Upper lobe of right lung (tissue), 1 donor: ENCODE results near the gene MYL12A. TPM values are rescaled to one million over a fixed set of nuclear protein-coding genes. Genes with fewer than 3 reads are reported as not detected.

ENCODE experiments used
- ATAC-seq: fragments of 200-7000 bp; cut with Tn5 transposase; one replicate; pipeline ENCODE4 v1.9.1; 2020; ENCODE audit warnings: mild to moderate bottlenecking, moderate library complexity
- DNase-seq: peaks from one replicate; pipeline ENCODE4 v3.0.0-alpha.2; 2020
- H3K27ac ChIP-seq: fragments of 200-600 bp; one replicate; pipeline ENCODE4 v1.8.0; 2022
- H3K27me3 ChIP-seq: fragments of 200-600 bp; one replicate; pipeline ENCODE4 v1.8.0; 2022; ENCODE audit warnings: mild to moderate bottlenecking
- H3K36me3 ChIP-seq: fragments of 200-600 bp; one replicate; pipeline ENCODE4 v1.8.0; 2022
- H3K4me1 ChIP-seq: fragments of 200-600 bp; one replicate; pipeline ENCODE4 v1.8.0; 2022
- H3K4me3 ChIP-seq: fragments of 200-600 bp; one replicate; pipeline ENCODE4 v1.8.0; 2022; ENCODE audit warnings: mild to moderate bottlenecking
- H3K9me3 ChIP-seq: fragments of 200-600 bp; one replicate; pipeline ENCODE4 v1.8.0; 2022
- CTCF ChIP-seq: fragments of 200-600 bp; IDR thresholded peaks from one replicate; pipeline ENCODE4 v1.8.0; 2022; ENCODE audit warnings: antibody characterized with exemption
- intact Hi-C: fragments of 100-400 bp; cut with DNase I; formaldehyde crosslinking; loops from one replicate; pipeline ENCODE4 v1.11.0; 2022
- total RNA-seq: library from RNA; stranded (reverse); fragmentation: NEBNext Ultra II Directional; extraction: Animal tissue kit (Norgen Biotek cat#: 25700); gene quantifications from one replicate; pipeline ENCODE4 v1.2.1, GENCODE V29; 2021
- donor health status: DM: no; HTN: yes; CAD: no; lungs with severe emphysema.

MYL12A gene
- total RNA-seq, 1 donor from 2014 or later, result 571 TPM

- H3K36me3 ChIP-seq, result no peaks in the 10 kb centered on the region
- no peak overlapping the region for H3K27ac ChIP-seq
- H3K27me3 ChIP-seq, result no peaks in the 10 kb centered on the region
- no peaks in the 10 kb centered on the region for H3K4me1 ChIP-seq
- no peak for DNase-seq
- TF ChIP-seq CTCF, result no peak
- no peak overlapping the region for H3K4me3 ChIP-seq
- intact Hi-C loops, result no loop called here
- H3K9me3 ChIP-seq, result no peaks in the 10 kb centered on the region
- no peak for ATAC-seq
These were observed 11.1 kb upstream of the MYL12A start for GRCh38 chr18:3236470-3236869.

GRCh38 chr18:3238742-3239141, 8.9 kb upstream of the MYL12A start:
- H3K4me3 ChIP-seq, result no peak overlapping the region
- TF ChIP-seq CTCF, result no peak
- H3K9me3 ChIP-seq, result no peaks in the 10 kb centered on the region
- intact Hi-C loops, result no loop called here
- no peak overlapping the region for H3K27ac ChIP-seq
- DNase-seq (no peak), ATAC-seq (no peak)
- H3K4me1 ChIP-seq, result no peaks in the 10 kb centered on the region
- no peaks in the 10 kb centered on the region for H3K27me3 ChIP-seq
- H3K36me3 ChIP-seq, result no peaks in the 10 kb centered on the region

GRCh38 chr18:3245185-3245564, 2.4 kb upstream of the MYL12A start:
- Histone ChIP-seq H3K27me3 (no peaks in the 10 kb centered on the region), H3K36me3 (peaks cover 11% of the 10 kb centered on the region), H3K27ac (no peak overlapping the region), H3K9me3 (no peaks in the 10 kb centered on the region), H3K4me1 (peaks cover 18% of the 10 kb centered on the region), H3K4me3 (peak overlapping the region; percentile 81)
- no peak for DNase-seq
- intact Hi-C loops, result loop anchor here (5.0 to 10.0 kb wide), 2 partner anchors 90 to 308 kb away; no protein-coding TSS in a partner anchor
- no peak for ATAC-seq
- no peak for TF ChIP-seq CTCF

GRCh38 chr18:3245853-3246634, 1.6 kb upstream of the MYL12A start:
- peaks cover 15% of the 10 kb centered on the region for H3K36me3 ChIP-seq
- ATAC-seq (peak; percentile 86), DNase-seq (peak; percentile 94)
- H3K4me3 ChIP-seq, result peak overlapping the region; percentile 81
- intact Hi-C loops, result loop anchor here (5.0 to 10.0 kb wide), 2 partner anchors 91 to 309 kb away; no protein-coding TSS in a partner anchor
- peak overlapping the region; percentile 97 for H3K27ac ChIP-seq
- H3K9me3 ChIP-seq, result no peaks in the 10 kb centered on the region
- TF ChIP-seq CTCF, result peak; percentile 95
- H3K4me1 ChIP-seq, result peaks cover 27% of the 10 kb centered on the region
- no peaks in the 10 kb centered on the region for H3K27me3 ChIP-seq

GRCh38 chr18:3246635-3247239, 864 bp upstream of the MYL12A start:
- Histone ChIP-seq H3K9me3 (no peaks in the 10 kb centered on the region), H3K36me3 (peaks cover 15% of the 10 kb centered on the region), H3K27ac (peak overlapping the region; percentile 97), H3K27me3 (no peaks in the 10 kb centered on the region), H3K4me1 (peaks cover 33% of the 10 kb centered on the region), H3K4me3 (peak overlapping the region; percentile 81)
- DNase-seq (no peak), ATAC-seq (peak; percentile 2)
- no peak for TF ChIP-seq CTCF
- intact Hi-C loops, result loop anchor here (5.0 to 10.0 kb wide), 2 partner anchors 92 to 309 kb away; no protein-coding TSS in a partner anchor
